HG03025 (cell line): ENCODE results near the gene RBM25.

ENCODE experiments used
- ATAC-seq: cut with Tn5 transposase; IDR thresholded peaks from one replicate; pipeline ENCODE4 v1.9.1; 2021; ENCODE audit warnings: mild to moderate bottlenecking, moderate library complexity; ENCODE audit not compliant: unreplicated experiment, low FRiP score

RBM25 gene

DNA sequence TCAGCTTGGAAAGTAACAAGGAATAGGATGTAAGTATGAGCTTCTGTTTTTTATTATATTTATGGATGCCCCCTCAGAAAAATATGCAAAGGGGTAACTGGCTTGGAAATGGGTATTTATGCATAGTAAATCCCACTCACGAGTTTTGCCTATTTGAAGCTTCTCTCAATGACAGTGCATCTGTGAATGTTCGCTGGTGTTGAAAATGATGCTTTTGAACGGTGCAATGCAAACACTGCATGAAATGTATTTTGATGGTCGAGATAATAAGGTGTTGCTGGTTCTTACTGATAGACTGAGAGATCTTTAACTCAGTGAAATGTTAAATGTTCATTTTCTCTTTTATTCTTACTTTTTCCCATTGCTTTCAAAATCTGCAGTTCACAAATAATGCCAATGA is 42.0 kb downstream of the RBM25 start:
- ATAC-seq = no peak

DNA sequence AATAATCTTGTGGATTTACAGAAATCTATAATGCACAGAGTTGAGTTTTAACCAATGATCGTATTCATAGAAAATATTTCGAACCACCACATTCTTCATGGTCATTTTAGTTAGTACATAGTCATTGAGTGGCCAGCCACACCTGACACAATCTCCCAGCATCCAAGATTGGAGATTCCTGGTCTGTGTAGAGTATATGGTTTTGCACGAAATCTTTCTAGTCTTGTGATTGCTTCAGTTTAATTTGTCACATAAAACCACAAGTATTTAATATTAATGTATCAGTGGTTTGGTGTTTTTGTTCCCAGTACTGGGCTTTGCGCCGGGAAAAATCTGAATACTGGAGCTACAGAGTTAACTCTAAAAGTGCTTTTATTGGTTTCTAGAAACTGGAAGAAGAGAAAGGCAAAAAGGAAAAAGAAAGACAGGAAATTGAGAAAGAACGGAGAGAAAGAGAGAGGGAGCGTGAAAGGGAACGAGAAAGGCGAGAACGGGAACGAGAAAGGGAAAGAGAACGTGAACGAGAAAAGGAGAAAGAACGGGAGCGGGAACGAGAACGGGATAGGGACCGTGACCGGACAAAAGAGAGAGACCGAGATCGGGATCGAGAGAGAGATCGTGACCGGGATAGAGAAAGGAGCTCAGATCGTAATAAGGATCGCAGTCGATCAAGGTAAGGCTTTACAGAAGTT is 44.6 kb downstream of the RBM25 start:
- no peak for ATAC-seq

DNA sequence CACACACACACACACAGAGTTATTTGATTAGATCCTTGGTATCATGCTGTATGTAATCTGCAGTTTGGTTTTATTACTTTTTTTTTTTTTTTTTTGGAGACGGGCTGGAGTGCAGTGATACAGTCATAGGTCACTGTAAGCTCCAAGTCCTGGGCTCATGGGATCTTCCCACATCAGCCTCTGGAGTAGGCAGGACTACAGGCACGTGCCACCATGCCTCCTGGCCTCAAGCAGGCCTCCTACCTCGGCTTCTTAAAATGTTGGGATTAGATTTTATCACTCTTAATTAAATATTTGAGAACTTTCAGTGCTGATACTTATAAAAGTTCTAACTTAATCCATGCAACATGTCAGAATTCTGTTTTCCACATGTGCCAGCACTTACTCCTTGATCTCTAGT is 46.7 kb downstream of the RBM25 start:
- ATAC-seq = no peak

DNA sequence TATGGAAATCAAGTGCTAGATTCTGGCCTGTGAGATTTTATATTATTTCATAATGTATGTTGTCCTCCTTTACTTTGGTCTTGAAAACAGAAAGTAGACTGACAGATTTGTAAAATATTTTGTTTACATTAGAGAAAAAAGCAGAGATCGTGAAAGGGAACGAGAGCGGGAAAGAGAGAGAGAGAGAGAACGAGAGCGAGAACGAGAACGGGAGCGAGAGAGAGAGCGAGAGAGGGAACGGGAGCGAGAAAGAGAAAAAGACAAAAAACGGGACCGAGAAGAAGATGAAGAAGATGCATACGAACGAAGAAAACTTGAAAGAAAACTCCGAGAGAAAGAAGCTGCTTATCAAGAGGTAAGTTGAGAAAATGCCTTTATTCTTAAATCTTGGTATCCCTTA is 47.4 kb downstream of the RBM25 start:
- ATAC-seq = no peak

DNA sequence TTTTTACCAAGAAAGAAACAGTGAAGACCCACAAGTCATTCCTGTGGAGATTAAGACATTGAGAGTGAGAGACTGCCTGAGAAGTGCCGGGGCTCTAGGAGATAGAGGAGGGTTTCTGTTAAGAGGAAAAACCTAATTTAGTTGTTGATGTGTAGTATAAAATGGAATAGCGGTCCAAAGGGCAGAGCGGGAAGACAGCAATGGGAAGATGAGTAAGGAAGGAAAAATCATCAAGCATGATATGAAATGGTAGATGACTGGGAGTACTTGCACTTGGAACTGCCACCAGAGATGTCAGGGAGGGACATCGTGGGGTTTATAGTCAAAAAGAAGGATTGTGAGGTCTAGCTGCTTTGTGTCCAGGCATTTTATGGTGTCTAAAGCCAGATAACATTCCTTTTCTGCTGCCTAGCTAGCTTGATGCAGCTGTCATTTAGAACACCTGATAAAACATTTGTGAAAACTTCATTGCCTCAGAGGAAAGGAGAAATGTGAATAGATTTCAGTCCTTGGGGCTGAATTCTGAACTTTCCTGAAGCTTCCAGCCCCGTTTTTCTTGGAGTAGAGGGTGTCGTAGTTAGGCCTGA is 57.8 kb downstream of the RBM25 start:
- no peak for ATAC-seq

DNA sequence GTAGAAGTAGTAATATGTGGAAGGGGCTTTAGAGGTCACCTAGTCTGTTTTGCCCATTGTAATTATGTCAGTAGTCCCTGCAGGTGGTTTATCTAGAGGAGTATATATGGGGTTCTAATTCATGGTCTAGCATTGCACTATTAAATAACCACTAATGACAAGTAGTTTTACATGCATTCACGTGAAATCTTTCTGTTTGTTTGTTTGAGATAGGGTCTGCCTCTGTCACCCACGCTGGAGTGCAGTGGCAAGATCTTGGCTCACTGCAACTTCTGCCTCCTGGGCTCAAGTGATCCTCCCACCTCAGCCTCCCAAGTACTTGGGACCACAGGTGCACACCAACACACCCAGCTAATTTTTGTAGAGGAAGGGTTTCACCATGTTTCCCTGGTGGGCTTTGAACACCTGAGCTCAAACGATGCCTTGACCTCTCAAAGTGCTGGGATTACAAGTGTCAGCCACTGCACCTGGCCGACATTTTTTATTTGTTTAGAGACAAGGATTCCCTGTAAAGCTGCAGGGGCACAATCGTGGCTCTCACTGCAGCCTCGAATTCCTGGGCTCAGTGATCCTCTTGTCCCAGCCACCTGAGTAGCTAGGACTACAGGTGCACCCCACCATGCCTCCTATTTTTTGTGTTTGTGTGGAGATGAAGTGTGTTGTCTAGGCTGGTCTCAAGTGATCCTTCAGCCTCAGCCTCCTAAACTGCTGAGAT is 66.0 kb downstream of the RBM25 start:
- no peak for ATAC-seq

DNA sequence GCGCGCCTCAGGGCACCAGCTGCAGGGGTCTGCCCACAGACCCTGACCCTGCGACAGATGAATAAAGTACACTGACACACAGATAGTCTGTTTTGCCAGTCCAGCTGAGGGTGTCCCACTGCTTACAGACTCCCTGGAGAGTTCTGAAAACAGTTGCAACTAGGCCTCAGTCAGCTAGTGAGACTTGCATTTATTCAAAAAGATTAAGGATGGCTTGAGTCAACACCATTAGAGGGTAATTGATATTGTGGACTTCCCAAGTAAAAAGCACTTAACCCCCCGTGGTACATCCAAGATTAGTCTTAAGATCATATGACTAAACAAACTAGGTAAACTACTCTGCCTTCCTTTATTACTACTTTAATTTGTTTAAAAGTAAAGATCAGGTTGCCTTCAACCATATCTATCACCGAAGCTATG is 66.8 kb downstream of the RBM25 start:
- ATAC-seq = no peak

DNA sequence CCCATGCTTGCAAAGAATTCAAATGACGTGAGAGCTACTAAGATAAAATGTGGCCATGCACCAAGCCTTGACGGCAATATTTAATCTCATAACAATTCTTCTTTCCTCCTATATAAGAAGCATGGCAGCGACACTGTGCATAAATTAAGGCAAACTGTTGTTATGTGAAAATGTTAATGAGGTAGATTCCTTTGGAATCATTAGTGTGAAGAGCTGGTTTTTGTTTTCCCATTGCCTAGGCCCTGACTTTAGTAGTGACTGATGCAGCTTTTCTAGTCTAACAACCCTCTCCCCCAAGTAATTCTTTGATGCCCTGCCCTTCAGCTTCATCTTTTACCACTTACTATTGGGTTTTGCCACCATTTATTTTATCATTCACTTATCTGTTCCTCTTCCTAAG is 67.4 kb downstream of the RBM25 start:
- ATAC-seq = no peak

DNA sequence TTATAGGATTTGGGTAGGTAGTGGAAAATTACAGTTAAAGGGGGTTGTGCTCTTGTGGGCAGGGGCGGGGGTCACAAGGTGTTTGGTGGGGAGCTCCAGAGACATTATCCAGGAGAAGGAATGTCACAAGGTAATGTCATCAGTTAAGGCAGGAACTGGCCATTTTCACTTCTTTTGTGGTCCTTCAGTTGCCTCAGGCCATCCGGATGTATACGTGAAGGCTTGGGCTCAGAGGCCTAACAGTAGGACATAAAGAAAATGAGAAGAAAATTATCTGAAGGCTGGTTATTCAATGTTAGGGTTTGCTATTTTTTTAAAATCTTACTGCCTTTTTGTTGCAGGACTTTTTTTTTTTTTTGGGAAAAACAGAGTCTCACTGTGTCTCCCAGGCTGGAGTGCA is 75.5 kb downstream of the RBM25 start:
- no peak for ATAC-seq

DNA sequence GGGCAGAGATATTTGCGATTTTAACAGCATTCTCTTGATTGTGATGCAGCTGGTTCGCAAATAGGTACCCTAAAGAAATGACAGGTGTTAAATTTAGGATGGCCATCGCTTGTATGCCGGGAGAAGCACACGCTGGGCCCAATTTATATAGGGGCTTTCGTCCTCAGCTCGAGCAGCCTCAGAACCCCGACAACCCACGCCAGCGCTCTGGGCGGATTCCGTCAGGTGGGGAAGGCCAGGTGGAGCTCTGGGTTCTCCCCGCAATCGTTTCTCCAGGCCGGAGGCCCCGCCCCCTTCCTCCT is 77.7 kb downstream of the RBM25 start:
- no peak for ATAC-seq

DNA sequence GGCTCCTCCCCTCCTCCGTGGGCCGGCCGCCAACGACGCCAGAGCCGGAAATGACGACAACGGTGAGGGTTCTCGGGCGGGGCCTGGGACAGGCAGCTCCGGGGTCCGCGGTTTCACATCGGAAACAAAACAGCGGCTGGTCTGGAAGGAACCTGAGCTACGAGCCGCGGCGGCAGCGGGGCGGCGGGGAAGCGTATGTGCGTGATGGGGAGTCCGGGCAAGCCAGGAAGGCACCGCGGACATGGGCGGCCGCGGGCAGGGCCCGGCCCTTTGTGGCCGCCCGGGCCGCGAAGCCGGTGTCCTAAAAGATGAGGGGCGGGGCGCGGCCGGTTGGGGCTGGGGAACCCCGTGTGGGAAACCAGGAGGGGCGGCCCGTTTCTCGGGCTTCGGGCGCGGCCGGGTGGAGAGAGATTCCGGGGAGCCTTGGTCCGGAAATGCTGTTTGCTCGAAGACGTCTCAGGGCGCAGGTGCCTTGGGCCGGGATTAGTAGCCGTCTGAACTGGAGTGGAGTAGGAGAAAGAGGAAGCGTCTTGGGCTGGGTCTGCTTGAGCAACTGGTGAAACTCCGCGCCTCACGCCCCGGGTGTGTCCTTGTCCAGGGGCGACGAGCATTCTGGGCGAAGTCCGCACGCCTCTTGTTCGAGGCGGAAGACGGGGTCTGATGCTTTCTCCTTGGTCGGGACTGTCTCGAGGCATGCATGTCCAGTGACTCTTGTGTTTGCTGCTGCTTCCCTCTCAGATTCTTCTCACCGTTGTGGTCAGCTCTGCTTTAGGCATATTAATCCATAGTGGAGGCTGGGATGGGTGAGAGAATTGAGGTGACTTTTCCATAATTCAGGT is 78.3 kb downstream of the RBM25 start, which contains the start of gene PSEN1:
TSS of gene PSEN1 (plus strand) at position 121 of the 839 bp plus-strand sequence. CDS start 11,513 bp downstream, outside the sequence.
- peak; percentile 88 for ATAC-seq

DNA sequence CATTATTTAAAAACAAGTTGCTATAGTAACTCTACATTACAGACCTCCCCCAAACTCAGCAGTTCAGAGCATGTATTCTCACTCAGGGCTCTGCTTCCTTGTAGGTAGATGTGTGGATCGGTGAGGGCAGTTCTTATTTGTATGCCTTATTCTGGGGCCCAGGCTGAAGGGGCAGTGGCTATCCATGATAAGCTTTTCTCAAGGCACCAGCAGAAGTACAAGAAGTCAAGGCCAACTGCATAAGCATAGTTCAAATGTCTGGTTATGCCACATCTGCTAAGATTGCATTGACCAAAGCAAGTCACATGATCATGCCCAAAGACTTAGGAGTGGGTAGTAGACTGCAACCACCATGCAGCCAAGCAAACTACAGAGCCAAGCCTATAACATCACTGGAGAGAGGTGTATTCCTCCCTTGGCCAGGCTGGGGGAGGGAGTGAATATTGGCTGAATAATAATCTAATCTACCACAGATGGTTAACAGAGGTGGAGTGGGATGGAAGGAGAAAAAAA is 82.5 kb downstream of the RBM25 start:
- no peak for ATAC-seq

DNA sequence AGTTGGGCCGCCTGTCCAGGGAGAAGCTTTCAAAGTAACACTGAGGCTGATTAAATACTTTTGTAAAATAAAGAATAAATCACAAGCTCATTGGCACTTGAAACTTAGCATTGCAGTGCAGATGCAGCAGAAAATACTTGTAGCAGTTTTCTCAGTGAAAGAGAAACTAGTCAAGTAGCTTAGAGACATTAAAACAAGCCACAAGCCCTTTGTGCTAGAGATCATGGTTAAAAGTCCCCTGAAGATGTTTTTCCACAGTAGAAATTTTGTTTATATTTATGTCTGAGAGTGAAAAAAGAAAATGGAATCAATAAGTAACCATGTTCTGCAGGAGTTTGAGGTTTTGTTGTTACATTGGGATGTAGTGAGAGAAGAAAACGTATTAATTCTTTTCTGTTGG is 83.9 kb downstream of the RBM25 start:
- ATAC-seq = no peak

DNA sequence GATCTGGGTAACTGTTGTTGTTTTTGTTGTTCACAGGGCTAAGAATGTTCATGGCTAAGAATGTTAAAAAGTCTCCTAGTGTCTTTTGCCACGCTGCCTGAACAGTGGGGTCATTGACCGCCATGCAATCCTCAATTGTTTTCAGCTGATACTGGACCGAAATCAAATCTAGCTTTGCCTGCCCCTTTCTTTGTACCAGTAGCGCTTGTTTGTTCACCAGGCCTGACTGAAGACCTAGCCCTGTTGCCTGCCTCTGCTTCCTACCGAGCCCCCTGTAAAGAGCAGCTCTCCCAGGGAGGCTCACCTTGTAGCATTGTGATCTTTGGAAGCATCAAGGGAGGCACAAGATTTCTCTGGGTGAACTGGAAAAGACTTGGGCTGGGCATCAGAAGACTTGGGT is 84.7 kb downstream of the RBM25 start:
- no peak for ATAC-seq

DNA sequence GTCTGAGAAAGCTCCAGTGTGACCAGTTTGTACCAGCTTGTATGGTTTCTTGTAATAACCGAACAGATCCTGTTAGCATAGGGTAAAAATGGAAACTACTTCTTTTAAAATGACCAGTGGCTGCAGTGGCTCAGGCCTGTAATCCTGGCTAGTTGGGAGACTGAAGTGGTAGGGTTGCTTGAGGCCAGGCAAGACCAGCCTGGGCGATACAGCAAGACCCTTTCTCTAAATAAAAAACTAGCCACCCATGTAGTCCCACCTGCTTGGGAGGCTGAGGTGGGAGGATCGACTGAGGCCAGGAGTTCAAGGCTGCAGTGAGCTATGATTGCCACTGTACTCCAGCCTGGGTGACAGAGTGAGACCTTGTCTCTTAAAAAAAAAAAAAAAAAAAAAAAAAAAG is 85.3 kb downstream of the RBM25 start:
- ATAC-seq = no peak

DNA sequence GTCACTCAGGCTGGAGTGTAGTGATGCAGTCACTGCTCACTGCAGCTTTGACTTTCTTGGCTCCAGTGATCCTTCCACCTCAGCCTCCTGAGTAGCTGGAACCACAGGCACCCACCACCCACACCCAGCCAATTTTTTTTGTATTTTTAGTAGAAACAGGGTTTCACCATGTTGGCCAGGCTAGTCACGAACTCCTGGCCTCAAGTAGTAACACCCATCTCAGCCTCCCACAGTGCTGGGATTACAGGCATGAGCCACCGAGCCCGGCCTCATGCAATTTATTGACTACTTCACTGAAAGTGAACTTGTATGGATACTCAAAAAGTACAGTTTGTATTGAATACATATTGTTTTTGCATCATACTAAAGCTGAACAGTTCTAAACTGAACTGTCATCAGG is 87.0 kb downstream of the RBM25 start:
- ATAC-seq = no peak

DNA sequence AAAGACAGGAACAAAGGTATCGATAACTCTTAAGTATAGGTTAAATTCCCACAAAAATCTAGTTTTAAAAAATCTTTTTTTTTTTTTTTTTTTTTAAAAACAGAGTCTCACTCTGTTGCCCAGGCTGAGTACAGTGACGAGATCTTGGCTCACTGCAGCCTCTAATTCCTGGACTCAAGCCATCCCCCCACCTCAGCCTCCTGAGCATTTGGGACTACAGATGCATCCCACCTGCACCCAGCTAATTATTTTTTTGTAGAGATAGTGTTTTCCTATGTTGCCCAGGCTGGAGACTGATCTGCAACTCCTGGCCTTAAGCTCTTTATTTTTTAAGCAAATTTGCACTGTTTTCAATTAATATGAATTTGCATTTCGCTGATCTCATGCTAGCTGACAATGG is 87.8 kb downstream of the RBM25 start:
- no peak for ATAC-seq

DNA sequence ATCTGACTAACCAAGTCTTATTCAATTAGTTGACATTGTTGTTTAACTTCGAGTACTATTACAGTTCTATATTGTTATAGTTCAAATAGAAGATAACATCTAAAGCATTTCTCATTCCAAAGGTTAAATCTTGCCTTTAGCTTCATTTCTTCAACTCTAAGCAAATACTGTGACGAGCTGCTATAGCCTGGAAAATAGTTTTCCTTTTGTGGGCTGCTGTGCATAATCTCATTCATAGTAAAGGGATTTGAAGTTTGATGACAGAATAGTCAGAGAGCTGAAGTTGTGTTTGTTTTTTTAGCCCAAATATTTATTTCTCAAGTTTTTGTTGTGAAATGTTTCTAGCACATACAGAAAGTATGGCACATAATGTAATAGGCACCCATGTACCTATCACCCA is 91.4 kb downstream of the RBM25 start:
- ATAC-seq = no peak

DNA sequence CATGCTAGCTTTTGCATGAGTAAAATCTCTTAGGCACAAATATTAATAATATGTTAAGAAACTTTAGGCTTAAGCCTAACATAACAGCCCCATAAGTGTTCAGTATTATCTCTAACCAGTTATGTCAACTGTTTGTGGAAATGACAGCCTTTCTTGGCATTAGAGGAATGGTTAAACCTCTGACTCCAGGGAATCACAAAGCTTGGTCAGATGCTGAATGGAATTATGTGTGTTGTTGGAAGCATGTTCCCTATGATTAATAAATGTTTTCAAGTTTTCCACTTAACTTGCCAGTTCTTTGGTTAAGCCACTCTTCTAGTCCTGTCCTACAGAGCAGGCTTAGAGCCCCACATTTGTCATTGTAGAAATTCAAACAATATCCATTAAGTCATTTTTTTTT is 94.9 kb downstream of the RBM25 start:
- ATAC-seq = no peak

DNA sequence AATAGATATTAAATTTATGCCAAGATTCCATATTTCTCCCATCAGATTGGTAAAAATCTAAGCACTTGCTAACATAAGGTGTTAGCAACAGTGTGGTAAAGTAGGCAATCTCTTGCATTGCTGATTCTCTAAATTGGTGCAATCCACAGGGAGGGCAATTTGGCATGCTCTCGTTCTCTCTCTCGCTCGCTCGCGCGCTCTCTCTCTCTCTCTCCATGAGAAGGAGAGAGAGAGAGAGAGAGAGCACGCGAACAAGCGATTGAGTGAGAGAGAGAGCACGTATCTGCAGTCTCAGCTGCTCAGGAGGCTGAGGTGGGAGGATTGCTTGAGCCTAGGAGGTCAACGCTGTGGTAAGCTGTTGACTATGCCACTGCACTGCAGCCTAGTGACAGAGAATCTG is 103.9 kb downstream of the RBM25 start:
- ATAC-seq = no peak

DNA sequence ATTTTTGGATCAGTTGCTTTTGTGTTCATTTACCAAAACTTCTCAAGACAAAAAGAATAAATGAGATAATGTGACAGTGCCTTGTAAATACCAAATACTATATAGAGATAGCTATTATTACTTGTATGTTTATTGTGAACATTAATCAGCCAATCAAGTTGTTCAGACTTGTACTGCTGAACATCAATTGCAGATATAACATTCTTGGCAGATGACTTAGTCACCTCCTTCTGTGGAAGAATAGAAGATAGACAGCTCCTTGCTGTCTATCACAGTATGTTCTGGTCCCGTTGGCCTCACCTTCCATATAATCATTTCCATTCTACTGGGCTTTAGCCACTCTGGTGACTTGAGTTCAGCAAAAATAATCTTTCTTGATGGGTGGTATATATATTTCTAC is 108.1 kb downstream of the RBM25 start:
- no peak for ATAC-seq
